Measurements from ENCODE around the gene SPDEF.

The SPDEF gene

DNA sequence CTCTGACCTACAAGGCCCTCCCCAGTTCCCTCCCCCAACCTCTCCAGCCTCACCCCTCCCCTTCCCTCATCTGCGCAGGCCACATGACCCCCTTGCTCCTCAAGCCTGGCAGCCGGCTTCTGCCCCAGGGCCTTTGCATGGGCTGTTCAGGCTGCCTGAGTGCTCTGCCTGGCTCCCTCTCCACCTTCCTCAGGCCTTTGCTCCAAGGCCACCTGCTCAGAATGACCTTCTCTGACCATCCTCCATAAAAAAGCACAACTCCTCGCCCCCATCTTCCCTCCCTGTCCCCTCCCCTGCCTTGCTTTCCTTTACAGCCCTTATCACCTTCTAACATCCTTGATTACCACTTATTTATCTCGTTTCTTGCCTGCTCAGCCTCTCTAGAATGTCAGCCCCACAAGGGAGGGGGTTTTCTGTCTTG is 38.7 kb downstream of the SPDEF start:
- no peaks in the 10 kb centered on the region for H3K9me3 ChIP-seq (ENCODE audit: control insufficient read depth, insufficient read depth, low read length)
- no peaks in the 10 kb centered on the region for H3K4me1 ChIP-seq (ENCODE audit: control insufficient read depth, low read length)
- no peaks in the 10 kb centered on the region for H3K9me2 ChIP-seq (replicated peaks; ENCODE audit: control insufficient read depth, low read length)
- H3K4me2 ChIP-seq (ENCODE audit: low read length), result no peak overlapping the region
- TF ChIP-seq, protein P1, sequence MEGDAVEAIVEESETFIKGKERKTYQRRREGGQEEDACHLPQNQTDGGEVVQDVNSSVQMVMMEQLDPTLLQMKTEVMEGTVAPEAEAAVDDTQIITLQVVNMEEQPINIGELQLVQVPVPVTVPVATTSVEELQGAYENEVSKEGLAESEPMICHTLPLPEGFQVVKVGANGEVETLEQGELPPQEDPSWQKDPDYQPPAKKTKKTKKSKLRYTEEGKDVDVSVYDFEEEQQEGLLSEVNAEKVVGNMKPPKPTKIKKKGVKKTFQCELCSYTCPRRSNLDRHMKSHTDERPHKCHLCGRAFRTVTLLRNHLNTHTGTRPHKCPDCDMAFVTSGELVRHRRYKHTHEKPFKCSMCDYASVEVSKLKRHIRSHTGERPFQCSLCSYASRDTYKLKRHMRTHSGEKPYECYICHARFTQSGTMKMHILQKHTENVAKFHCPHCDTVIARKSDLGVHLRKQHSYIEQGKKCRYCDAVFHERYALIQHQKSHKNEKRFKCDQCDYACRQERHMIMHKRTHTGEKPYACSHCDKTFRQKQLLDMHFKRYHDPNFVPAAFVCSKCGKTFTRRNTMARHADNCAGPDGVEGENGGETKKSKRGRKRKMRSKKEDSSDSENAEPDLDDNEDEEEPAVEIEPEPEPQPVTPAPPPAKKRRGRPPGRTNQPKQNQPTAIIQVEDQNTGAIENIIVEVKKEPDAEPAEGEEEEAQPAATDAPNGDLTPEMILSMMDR (IDR thresholded peaks at IDR 0.05; ENCODE audit: low read depth, low read length, poor library complexity, severe bottlenecking), result no peak
- TF ChIP-seq EZH2phosphoT487 (IDR thresholded peaks at IDR 0.05; ENCODE audit: borderline replicate concordance, low read length), result no peak
- no peaks in the 10 kb centered on the region for H3K27me3 ChIP-seq (ENCODE audit: control insufficient read depth, low read length)
- no peak overlapping the region for H3K4me3 ChIP-seq (ENCODE audit: low read length)
- no peaks in the 10 kb centered on the region for H3F3A ChIP-seq (ENCODE audit: control insufficient read depth, insufficient read depth)
- no peak overlapping the region for H3K27ac ChIP-seq (ENCODE audit: low read depth, low read length)
- peaks cover 4% of the 10 kb centered on the region; the same call in 1 of the 2 replicates for H4K20me1 ChIP-seq (ENCODE audit: control insufficient read depth, insufficient read depth, low read depth, low read length)
- no peaks in the 10 kb centered on the region for H3K79me2 ChIP-seq (ENCODE audit: control insufficient read depth, low read length)
- no peaks in the 10 kb centered on the region for H3K36me3 ChIP-seq (ENCODE audit: control insufficient read depth, low read length)

DNA sequence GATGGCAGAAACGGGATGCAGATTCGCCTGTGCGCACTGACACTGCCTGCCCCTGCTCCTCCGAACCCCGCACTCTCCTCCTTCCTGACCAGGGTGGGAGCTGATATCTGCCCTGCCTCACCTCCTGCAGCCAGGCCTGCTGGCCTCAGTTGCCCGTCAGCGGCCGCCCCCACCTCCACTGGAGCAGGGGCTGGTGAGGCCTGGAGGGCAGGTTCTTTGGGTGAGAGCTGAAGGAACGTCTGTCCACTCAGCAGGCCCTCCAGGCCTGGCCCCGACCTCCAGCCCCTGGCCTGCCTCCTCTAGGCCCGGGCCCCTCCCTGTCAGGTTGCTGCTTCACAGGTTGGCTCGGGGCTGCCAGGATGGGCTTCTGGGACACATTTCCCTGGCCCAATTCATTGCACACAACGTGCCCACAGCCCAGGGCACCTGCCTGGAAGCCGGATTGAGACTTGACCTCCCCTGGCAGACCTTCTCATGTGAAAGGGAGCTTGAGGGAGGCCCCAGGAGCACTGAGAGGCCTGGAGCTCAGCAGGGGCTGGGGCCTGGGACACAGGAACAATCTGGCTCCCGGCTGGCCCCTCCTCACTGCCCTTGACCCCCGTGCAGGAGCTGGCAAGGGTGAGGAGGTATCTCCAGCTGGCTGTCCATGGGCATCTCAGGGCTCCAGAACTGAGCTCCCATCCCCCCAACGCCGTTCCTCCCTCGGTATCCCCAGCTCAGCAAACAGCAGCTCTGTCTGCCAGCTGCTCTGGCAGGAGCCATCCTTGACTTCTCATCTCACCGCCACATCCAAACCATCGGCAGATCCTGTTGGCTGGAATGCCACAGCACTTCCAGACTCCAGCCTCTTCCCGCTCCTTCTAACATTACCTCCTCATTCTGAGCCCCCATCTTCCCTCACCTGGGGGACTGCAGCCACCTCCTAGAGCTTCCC is 39.5 kb downstream of the SPDEF start:
- TF ChIP-seq, protein P1 (IDR thresholded peaks at IDR 0.05; ENCODE audit: low read depth, low read length, poor library complexity, severe bottlenecking), result no peak
- Histone ChIP-seq H3K36me3 (ENCODE audit: control insufficient read depth, low read length) (no peaks in the 10 kb centered on the region), H3K4me3 (ENCODE audit: low read length) (no peak overlapping the region), H3K4me2 (ENCODE audit: low read length) (no peak overlapping the region), H3K9me2 (replicated peaks; ENCODE audit: control insufficient read depth, low read length) (no peaks in the 10 kb centered on the region), H3K4me1 (ENCODE audit: control insufficient read depth, low read length) (no peaks in the 10 kb centered on the region), H3K27me3 (ENCODE audit: control insufficient read depth, low read length) (no peaks in the 10 kb centered on the region), H3K9me3 (ENCODE audit: control insufficient read depth, insufficient read depth, low read length) (no peaks in the 10 kb centered on the region), H3K27ac (ENCODE audit: low read depth, low read length) (no peak overlapping the region), H3K79me2 (ENCODE audit: control insufficient read depth, low read length) (no peaks in the 10 kb centered on the region), H4K20me1 (ENCODE audit: control insufficient read depth, insufficient read depth, low read depth, low read length) (peaks cover 4% of the 10 kb centered on the region; the same call in 1 of the 2 replicates), H3F3A (ENCODE audit: control insufficient read depth, insufficient read depth) (no peaks in the 10 kb centered on the region)

DNA sequence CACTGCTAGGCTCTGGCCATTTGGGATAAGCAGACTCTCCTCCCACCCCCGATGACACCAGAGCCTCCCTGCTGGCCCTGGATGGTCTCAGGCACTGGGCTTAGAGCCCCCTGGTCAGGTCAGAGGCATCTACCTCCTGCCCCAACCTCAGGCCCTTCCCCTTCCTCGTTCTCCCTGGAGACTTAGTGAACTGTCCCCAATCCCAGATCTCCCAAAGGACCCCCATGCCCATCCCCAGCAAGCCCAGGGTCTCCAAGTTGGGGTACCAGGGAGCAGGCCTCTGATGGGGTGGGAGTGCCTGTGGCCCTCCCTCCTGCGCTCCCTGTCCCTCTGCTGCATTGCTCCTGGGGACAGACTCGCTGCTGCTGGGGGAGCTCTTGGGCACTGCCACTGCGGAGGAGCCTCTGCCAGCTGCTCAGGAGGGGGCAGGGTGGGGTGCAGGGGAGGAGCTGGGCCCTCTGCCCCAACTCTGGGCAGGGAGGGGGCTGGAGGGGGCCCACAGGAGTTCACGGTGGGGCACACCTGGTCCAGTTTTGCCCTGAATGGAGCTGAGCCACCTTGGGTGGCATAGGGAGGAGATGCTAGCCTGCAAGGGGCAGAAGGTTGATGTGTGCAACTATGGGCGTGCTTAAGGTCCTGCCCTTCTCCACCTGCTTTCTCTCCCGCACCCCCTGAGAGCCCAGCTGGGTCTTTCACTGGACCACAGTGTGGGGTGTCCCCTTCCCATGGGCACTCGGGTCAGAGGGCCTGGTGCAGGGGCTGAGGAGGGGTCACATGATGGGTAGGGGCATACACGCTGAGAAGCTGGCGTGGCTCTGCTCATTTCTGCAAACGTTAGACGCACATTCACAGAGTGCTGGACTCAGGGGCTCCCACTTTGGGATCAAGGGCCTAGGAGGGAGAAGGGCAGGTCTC is 40.4 kb downstream of the SPDEF start:
- TF ChIP-seq EZH2phosphoT487 (IDR thresholded peaks at IDR 0.05; ENCODE audit: borderline replicate concordance, low read length), result no peak
- TF ChIP-seq, protein P1 (IDR thresholded peaks at IDR 0.05; ENCODE audit: low read depth, low read length, poor library complexity, severe bottlenecking), result no peak
- no peak overlapping the region for H3K4me2 ChIP-seq (ENCODE audit: low read length)
- H3K27me3 ChIP-seq (ENCODE audit: control insufficient read depth, low read length), result no peaks in the 10 kb centered on the region
- H3K36me3 ChIP-seq (ENCODE audit: control insufficient read depth, low read length), result no peaks in the 10 kb centered on the region
- no peaks in the 10 kb centered on the region for H3K9me2 ChIP-seq (replicated peaks; ENCODE audit: control insufficient read depth, low read length)
- H3K9me3 ChIP-seq (ENCODE audit: control insufficient read depth, insufficient read depth, low read length), result no peaks in the 10 kb centered on the region
- no peaks in the 10 kb centered on the region for H3K4me1 ChIP-seq (ENCODE audit: control insufficient read depth, low read length)
- H3K27ac ChIP-seq (ENCODE audit: low read depth, low read length), result no peak overlapping the region
- H4K20me1 ChIP-seq (ENCODE audit: control insufficient read depth, insufficient read depth, low read depth, low read length), result peaks cover 4% of the 10 kb centered on the region; the same call in 1 of the 2 replicates
- no peaks in the 10 kb centered on the region for H3K79me2 ChIP-seq (ENCODE audit: control insufficient read depth, low read length)
- H3F3A ChIP-seq (ENCODE audit: control insufficient read depth, insufficient read depth), result no peaks in the 10 kb centered on the region
- no peak overlapping the region for H3K4me3 ChIP-seq (ENCODE audit: low read length)

All from DOHH2 (cell line).